IPS-15b (cell line): Measurements from ENCODE around the gene CCBE1.

Experiments used
- H3K27me3 ChIP-seq: one replicate; pipeline ENCODE4 v1.6.1; 2013; ENCODE audit warnings: low read length; ENCODE audit not compliant: control insufficient read depth, insufficient read depth
- H3K36me3 ChIP-seq: one replicate; pipeline ENCODE4 v1.6.1; 2013; ENCODE audit warnings: low read length; ENCODE audit not compliant: control insufficient read depth, insufficient read depth
- H3K4me1 ChIP-seq: one replicate; pipeline ENCODE4 v1.6.1; 2013; ENCODE audit warnings: mild to moderate bottlenecking, low read length; ENCODE audit not compliant: control insufficient read depth, insufficient read depth
- H3K4me3 ChIP-seq: one replicate; pipeline ENCODE4 v1.5.1; 2013; ENCODE audit warnings: low read depth, low read length
- H3K9ac ChIP-seq: one replicate; pipeline ENCODE4 v1.6.1; 2013; ENCODE audit warnings: low read depth, mild to moderate bottlenecking, low read length
- H3K9me3 ChIP-seq: one replicate; pipeline ENCODE4 v1.6.1; 2013; ENCODE audit warnings: mild to moderate bottlenecking, low read length; ENCODE audit not compliant: control insufficient read depth, insufficient read depth

CCBE1 gene

GRCh38 chr18:59437851-59438569 lies 259.2 kb downstream of the CCBE1 start:
- Histone ChIP-seq H3K9me3 (no peaks in the 10 kb centered on the region), H3K36me3 (no peaks in the 10 kb centered on the region), H3K4me3 (no peak overlapping the region), H3K27me3 (no peaks in the 10 kb centered on the region), H3K4me1 (no peaks in the 10 kb centered on the region), H3K9ac (no peak overlapping the region)

- no peak overlapping the region for H3K9ac ChIP-seq
- H3K9me3 ChIP-seq: no peaks in the 10 kb centered on the region
- H3K4me3 ChIP-seq: no peak overlapping the region
- no peaks in the 10 kb centered on the region for H3K36me3 ChIP-seq
- H3K4me1 ChIP-seq: no peaks in the 10 kb centered on the region
- H3K27me3 ChIP-seq: no peaks in the 10 kb centered on the region
These were observed 264.2 kb downstream of the CCBE1 start for GRCh38 chr18:59432803-59433597.

GRCh38 chr18:59431131-59431530 lies 266.1 kb downstream of the CCBE1 start:
- Histone ChIP-seq H3K27me3 (no peaks in the 10 kb centered on the region), H3K4me3 (no peak overlapping the region), H3K36me3 (no peaks in the 10 kb centered on the region), H3K4me1 (no peaks in the 10 kb centered on the region), H3K9me3 (no peaks in the 10 kb centered on the region), H3K9ac (no peak overlapping the region)

- H3K4me1 ChIP-seq: no peaks in the 10 kb centered on the region
- H3K4me3 ChIP-seq: no peak overlapping the region
- H3K27me3 ChIP-seq: no peaks in the 10 kb centered on the region
- H3K36me3 ChIP-seq: no peaks in the 10 kb centered on the region
- H3K9ac ChIP-seq: no peak overlapping the region
- H3K9me3 ChIP-seq: no peaks in the 10 kb centered on the region
These were observed 267.6 kb downstream of the CCBE1 start for GRCh38 chr18:59429608-59430007.

GRCh38 chr18:59428018-59428417 lies 269.2 kb downstream of the CCBE1 start:
- Histone ChIP-seq H3K27me3 (no peaks in the 10 kb centered on the region), H3K9me3 (no peaks in the 10 kb centered on the region), H3K4me1 (no peaks in the 10 kb centered on the region)

GRCh38 chr18:59426855-59427254 lies 270.4 kb downstream of the CCBE1 start:
- Histone ChIP-seq H3K36me3 (no peaks in the 10 kb centered on the region), H3K4me3 (no peak overlapping the region), H3K9me3 (no peaks in the 10 kb centered on the region), H3K27me3 (peaks cover 2% of the 10 kb centered on the region), H3K4me1 (no peaks in the 10 kb centered on the region), H3K9ac (no peak overlapping the region)

More at GRCh38 chr18:59428018-59428417, 269.2 kb downstream of the CCBE1 start:
- H3K9ac ChIP-seq: no peak overlapping the region
- H3K36me3 ChIP-seq: no peaks in the 10 kb centered on the region
- no peak overlapping the region for H3K4me3 ChIP-seq

- Histone ChIP-seq H3K9ac (no peak overlapping the region), H3K4me3 (no peak overlapping the region), H3K9me3 (no peaks in the 10 kb centered on the region), H3K27me3 (peaks cover 4% of the 10 kb centered on the region), H3K4me1 (no peaks in the 10 kb centered on the region), H3K36me3 (no peaks in the 10 kb centered on the region)
These were observed 274.0 kb downstream of the CCBE1 start for GRCh38 chr18:59423259-59423658.

GRCh38 chr18:59420244-59420643 lies 277.0 kb downstream of the CCBE1 start:
- no peaks in the 10 kb centered on the region for H3K4me1 ChIP-seq
- H3K36me3 ChIP-seq: no peaks in the 10 kb centered on the region
- H3K9me3 ChIP-seq: no peaks in the 10 kb centered on the region
- H3K4me3 ChIP-seq: no peak overlapping the region
- peaks cover 4% of the 10 kb centered on the region for H3K27me3 ChIP-seq
- no peak overlapping the region for H3K9ac ChIP-seq

GRCh38 chr18:59419386-59419785 lies 277.8 kb downstream of the CCBE1 start:
- peaks cover 4% of the 10 kb centered on the region for H3K27me3 ChIP-seq

GRCh38 chr18:59416818-59417217 lies 280.4 kb downstream of the CCBE1 start:
- Histone ChIP-seq H3K9ac (no peak overlapping the region), H3K36me3 (no peaks in the 10 kb centered on the region), H3K27me3 (peaks cover 2% of the 10 kb centered on the region), H3K4me3 (no peak overlapping the region), H3K9me3 (no peaks in the 10 kb centered on the region), H3K4me1 (no peaks in the 10 kb centered on the region)

More at GRCh38 chr18:59419386-59419785, 277.8 kb downstream of the CCBE1 start:
- no peaks in the 10 kb centered on the region for H3K4me1 ChIP-seq
- no peaks in the 10 kb centered on the region for H3K36me3 ChIP-seq
- no peak overlapping the region for H3K9ac ChIP-seq
- no peaks in the 10 kb centered on the region for H3K9me3 ChIP-seq
- no peak overlapping the region for H3K4me3 ChIP-seq

GRCh38 chr18:59414111-59414653 lies 283.0 kb downstream of the CCBE1 start:
- no peaks in the 10 kb centered on the region for H3K4me1 ChIP-seq

More at GRCh38 chr18:59414111-59414653, 283.0 kb downstream of the CCBE1 start:
- Histone ChIP-seq H3K9me3 (no peaks in the 10 kb centered on the region), H3K4me3 (no peak overlapping the region), H3K9ac (no peak overlapping the region), H3K36me3 (no peaks in the 10 kb centered on the region), H3K27me3 (no peaks in the 10 kb centered on the region)
